Upper lobe of left lung (tissue), 6 donors: ENCODE results near the gene TMEM258. TPM values are rescaled to one million over a fixed set of nuclear protein-coding genes. Genes with fewer than 3 reads are reported as not detected.

Experiments
- ATAC-seq, 2 donors: fragments of 200-7000 bp; cut with Tn5 transposase; one replicate each; pipeline ENCODE4 v1.9.1; 2022; ENCODE audit warnings: mild to moderate bottlenecking in 2 of 2, moderate library complexity in 2 of 2; ENCODE audit not compliant: low FRiP score in 2 of 2
- DNase-seq, 2 donors: peaks; one replicate each; pipeline ENCODE4 v3.0.0-alpha.2; 2019 to 2020
- H3K27ac ChIP-seq, 4 donors: fragments of 200-600 bp; sonication (generic); one replicate each; pipeline ENCODE4 v1.5.1; 2016 to 2019
- H3K27me3 ChIP-seq, 4 donors: fragments of 200-600 bp; sonication (generic); one replicate each; pipeline ENCODE4 v1.5.1; 2017 to 2019
- H3K36me3 ChIP-seq, 4 donors: fragments of 200-600 bp; sonication (generic); one replicate each; pipeline ENCODE4 v1.5.1; 2016 to 2019
- H3K4me1 ChIP-seq, 4 donors: fragments of 200-600 bp; sonication (generic); one replicate each; pipeline ENCODE4 v1.5.1; 2018 to 2019
- H3K4me3 ChIP-seq, 4 donors: fragments of 200-600 bp; sonication (generic); one replicate each; pipeline ENCODE4 v1.5.1; 2017 to 2019; ENCODE audit warnings: mild to moderate bottlenecking in 2 of 4, moderate library complexity in 1 of 4
- H3K9me3 ChIP-seq, 4 donors: fragments of 200-600 bp; sonication (generic); one replicate each; pipeline ENCODE4 v1.5.1; 2018 to 2019
- CTCF ChIP-seq, 6 experiments: fragments of 450-650 bp in 4 of 6; fragments of 200-600 bp in 2 of 6; sonication (generic) in 2 of 6; IDR thresholded peaks; one replicate each; pipeline ENCODE4 v1.5.1; 2016 to 2019; ENCODE audit warnings: antibody characterized with exemption in 6 of 6
- EP300 ChIP-seq, 4 donors: sonication (generic); formaldehyde crosslinking; IDR thresholded peaks; one replicate each; pipeline ENCODE4 v1.5.1; 2017; ENCODE audit warnings: antibody characterized with exemption in 4 of 4, control low read depth in 2 of 4
- POLR2A ChIP-seq, 4 donors: fragments of 450-650 bp; IDR thresholded peaks; one replicate each; pipeline ENCODE4 v1.5.1; 2016 to 2017; ENCODE audit warnings: antibody characterized with exemption in 4 of 4, mild to moderate bottlenecking in 2 of 4
- POLR2AphosphoS5 ChIP-seq, 2 donors: sonication (generic); formaldehyde crosslinking; IDR thresholded peaks; one replicate each; pipeline ENCODE4 v1.5.1; 2017; ENCODE audit warnings: antibody characterized with exemption in 2 of 2
- WGBS, 2 donors: methylation state at CpG; one replicate each; pipeline ENCODE4 v1.1.5; 2017 to 2018; 5-methylcytosine and 5-hydroxymethylcytosine counted together
- total RNA-seq, 6 donors: library from RNA; depleted of rRNA in 4 of 6; stranded (reverse); fragments of >200 nt in 4 of 6; gene quantifications; one replicate each; pipeline versions ENCODE4 v1.1.0 to v1.2.1, GENCODE V29; 2016 to 2021
- donor health status: DM: no; HTN: no; CAD: no; lungs with moderate emphysema.
- donor health status: DM: no; HTN: yes; CAD: no; lungs with severe emphysema.

TMEM258 gene
- total RNA-seq, 6 donors from 2014 or later, result 8.4 to 106 (median 34.9) TPM

DNA sequence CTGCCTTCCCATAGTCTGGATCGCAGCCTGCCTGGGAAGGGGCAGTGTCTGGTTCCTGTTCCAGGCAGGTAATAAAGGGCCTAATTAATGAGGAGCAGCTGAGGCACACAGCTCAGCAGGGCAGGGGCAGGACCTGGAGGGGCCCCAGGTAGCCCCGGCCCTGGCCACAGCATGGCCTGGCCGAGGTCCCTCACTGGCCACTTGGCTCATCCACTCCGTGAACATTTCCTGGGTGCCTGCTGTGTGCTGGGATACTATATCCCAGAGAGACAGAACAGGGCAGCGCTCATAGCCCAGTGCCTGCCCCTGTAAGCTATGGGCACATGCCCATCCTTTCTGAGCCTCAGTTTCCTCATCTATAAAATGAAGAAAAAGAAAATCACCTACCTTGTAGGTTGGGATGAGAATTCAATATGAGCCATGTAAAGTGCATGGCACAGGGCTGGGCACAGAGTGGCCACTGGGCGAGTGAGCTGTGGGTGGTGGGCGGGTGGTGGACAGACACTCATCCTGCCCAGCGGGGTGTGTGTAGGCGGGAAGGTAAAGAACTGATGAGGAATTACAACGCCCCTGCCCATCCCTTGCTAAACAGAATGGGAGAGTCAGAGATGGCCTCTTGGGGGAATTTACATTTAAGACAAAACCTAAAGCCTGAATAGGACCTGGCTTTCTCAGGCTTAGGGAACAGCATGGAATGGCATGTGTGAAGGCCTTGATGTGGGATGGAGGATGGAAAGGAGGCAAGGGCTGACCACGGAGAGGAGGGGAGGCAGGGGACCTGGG lies 30.8 kb downstream of the TMEM258 start:
- no peak for TF ChIP-seq EP300 (IDR thresholded peaks at IDR 0.05)
- no peak for TF ChIP-seq POLR2A (IDR thresholded peaks at IDR 0.05)
- no peak for TF ChIP-seq POLR2AphosphoS5 (IDR thresholded peaks at IDR 0.05)
- TF ChIP-seq CTCF (IDR thresholded peaks at IDR 0.05), result no peak
- peak in 1 of 2 donors; percentile 44 for DNase-seq
- Histone ChIP-seq H3K27me3 (no peaks in the 10 kb centered on the region), H3K27ac (no peak overlapping the region), H3K4me3 (no peak overlapping the region), H3K9me3 (no peaks in the 10 kb centered on the region), H3K4me1 (peaks cover 0 to 3% (median 2%) of the 10 kb centered on the region in 4 donors), H3K36me3 (no peaks in the 10 kb centered on the region)
- ATAC-seq, result no peak
- WGBS, 2 donors, result 77 to 79% methylated on average over 7 to 11 of the region's 11 CpGs

GRCh38 chr11:61760946-61761345 lies 31.5 kb downstream of the TMEM258 start:
- no peaks in the 10 kb centered on the region for H3K9me3 ChIP-seq
- 77 to 79% methylated on average over 7 to 9 of the region's 13 CpGs for WGBS, 2 donors
- peaks cover 0 to 10% (median 8%) of the 10 kb centered on the region in 4 donors for H3K4me1 ChIP-seq
- no peaks in the 10 kb centered on the region for H3K36me3 ChIP-seq
- no peaks in the 10 kb centered on the region for H3K27me3 ChIP-seq
- H3K27ac ChIP-seq, result no peak overlapping the region
- TF ChIP-seq EP300 (IDR thresholded peaks at IDR 0.05) (no peak), POLR2A (IDR thresholded peaks at IDR 0.05) (no peak), POLR2AphosphoS5 (IDR thresholded peaks at IDR 0.05) (no peak)
- no peak overlapping the region for H3K4me3 ChIP-seq
- DNase-seq (peak in 1 of 2 donors; percentile 52), ATAC-seq (no peak)

DNA sequence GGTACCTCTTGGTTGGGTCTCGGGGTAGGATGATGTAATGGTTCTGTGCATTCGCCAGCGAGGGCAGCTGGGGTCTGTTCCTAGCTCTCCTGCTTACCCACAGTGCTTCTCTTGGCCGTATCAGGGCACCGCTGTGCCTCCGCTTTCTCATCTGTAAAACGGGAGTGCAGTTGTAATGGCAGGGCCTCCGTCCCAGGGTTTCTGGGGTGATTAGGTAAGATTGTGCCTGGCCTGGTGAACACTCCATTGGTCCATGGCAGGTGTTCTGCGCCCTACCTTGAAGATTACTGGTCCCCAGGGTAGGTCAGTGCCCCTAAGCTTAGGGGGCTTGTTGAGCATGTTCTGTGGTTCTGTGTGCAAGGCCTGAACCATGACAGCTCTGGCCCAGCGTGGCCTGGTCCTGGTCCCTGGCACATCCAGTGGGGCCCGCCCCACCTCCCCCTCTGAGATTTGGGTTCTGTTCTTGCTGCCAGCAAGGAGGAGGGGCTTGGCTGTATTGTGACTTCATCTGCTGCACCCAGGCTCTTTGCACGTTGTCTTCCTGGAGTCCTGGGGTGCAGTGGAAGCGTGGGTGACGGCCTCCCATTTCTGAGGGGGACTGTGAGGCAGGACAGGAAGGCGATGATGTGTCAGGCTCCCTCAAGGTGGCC lies 35.1 kb downstream of the TMEM258 start:
- Histone ChIP-seq H3K4me1 (peaks cover 4 to 19% (median 11%) of the 10 kb centered on the region in 4 donors), H3K9me3 (no peaks in the 10 kb centered on the region), H3K36me3 (no peaks in the 10 kb centered on the region), H3K4me3 (no peak overlapping the region), H3K27ac (peak overlapping the region in 2 of 4 donors; percentile 30 to 36), H3K27me3 (peaks cover 0 to 5% (median 3%) of the 10 kb centered on the region in 4 donors)
- no peak for TF ChIP-seq CTCF (IDR thresholded peaks at IDR 0.05)
- no peak for TF ChIP-seq POLR2AphosphoS5 (IDR thresholded peaks at IDR 0.05)
- TF ChIP-seq EP300 (IDR thresholded peaks at IDR 0.05), result no peak
- TF ChIP-seq POLR2A (IDR thresholded peaks at IDR 0.05), result no peak
- DNase-seq (peak in 1 of 2 donors; percentile 20), ATAC-seq (no peak)
- WGBS, 2 donors, result 76 to 92% methylated on average over 2 to 15 of the region's 15 CpGs

- TF ChIP-seq POLR2AphosphoS5 (IDR thresholded peaks at IDR 0.05) (no peak), CTCF (IDR thresholded peaks at IDR 0.05) (no peak), POLR2A (IDR thresholded peaks at IDR 0.05) (no peak), EP300 (IDR thresholded peaks at IDR 0.05) (no peak)
- WGBS, 2 donors, result 69 to 82% methylated on average over 4 to 9 of the region's 9 CpGs
- Histone ChIP-seq H3K4me1 (peaks cover 8 to 23% (median 16%) of the 10 kb centered on the region in 4 donors), H3K27me3 (peaks cover 0 to 5% (median 3%) of the 10 kb centered on the region in 4 donors), H3K36me3 (no peaks in the 10 kb centered on the region), H3K27ac (peak overlapping the region in 3 of 4 donors; percentile 4 to 36 (median 30)), H3K9me3 (no peaks in the 10 kb centered on the region), H3K4me3 (no peak overlapping the region)
- ATAC-seq, result no peak
- DNase-seq, result peak in 1 of 2 donors; percentile 20
Measured at GRCh38 chr11:61756452-61757212, 35.8 kb downstream of the TMEM258 start.

DNA sequence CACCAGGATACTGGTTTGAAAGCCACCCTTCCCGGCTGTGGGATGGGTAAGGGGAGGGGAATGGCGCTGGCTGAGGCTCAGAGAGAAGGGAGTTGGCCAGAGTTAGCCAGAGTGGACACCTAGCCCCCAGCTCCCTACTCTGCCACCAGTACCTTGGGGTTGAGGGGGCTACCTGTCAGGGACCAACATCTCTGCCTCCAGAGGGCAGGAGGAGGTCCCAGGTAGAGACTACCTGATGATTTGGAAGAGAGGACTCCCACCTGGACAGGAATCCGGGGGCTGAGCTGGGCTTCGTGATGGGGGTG lies 36.3 kb downstream of the TMEM258 start:
- Histone ChIP-seq H3K27ac (peak overlapping the region in 3 of 4 donors; percentile 4 to 36 (median 30)), H3K4me1 (peaks cover 8 to 23% (median 16%) of the 10 kb centered on the region in 4 donors), H3K4me3 (no peak overlapping the region), H3K27me3 (peaks cover 0 to 5% (median 3%) of the 10 kb centered on the region in 4 donors), H3K36me3 (no peaks in the 10 kb centered on the region), H3K9me3 (no peaks in the 10 kb centered on the region)
- no peak for DNase-seq
- 71 to 78% methylated on average over 4 of the region's 4 CpGs for WGBS, 2 donors
- no peak for ATAC-seq
- no peak for TF ChIP-seq CTCF (IDR thresholded peaks at IDR 0.05)
- no peak for TF ChIP-seq POLR2A (IDR thresholded peaks at IDR 0.05)
- no peak for TF ChIP-seq POLR2AphosphoS5 (IDR thresholded peaks at IDR 0.05)
- TF ChIP-seq EP300 (IDR thresholded peaks at IDR 0.05), result no peak
